ENCODE measurements around the gene AHDC1. TPM values are rescaled to one million over a fixed set of nuclear protein-coding genes. Genes with fewer than 3 reads are reported as not detected.

The AHDC1 gene
- total and polyA plus RNA-seq, 9 of the 15 experiments (the other 6 are each of a cell fraction or from before 2014, with no cell fraction given) = 0.21 to 36.4 (median 4.7) TPM

- TF ChIP-seq IRF1 (CRISPR knock-in tag; IDR thresholded peaks at IDR 0.05; ENCODE audit: borderline replicate concordance) = no peak
- TF ChIP-seq POLR3G (IDR thresholded peaks at IDR 0.05; ENCODE audit: extremely low read depth, insufficient read length, insufficient replicate concordance) = no peak
- no peak for TF ChIP-seq MYNN (IDR thresholded peaks at IDR 0.05)
- TF ChIP-seq MYNN (CRISPR knock-in tag; IDR thresholded peaks at IDR 0.05) = no peak
- TF ChIP-seq ZNF436 (CRISPR knock-in tag; IDR thresholded peaks at IDR 0.05) = no peak
- TF ChIP-seq FOXP1 (CRISPR knock-in tag; IDR thresholded peaks at IDR 0.05) = no peak
- TF ChIP-seq ATF2 (CRISPR knock-in tag; IDR thresholded peaks at IDR 0.05) = no peak
Observed at GRCh38 chr1:27536010-27536757, 67.8 kb downstream of the AHDC1 start (continued).

- Histone ChIP-seq H2AFZ (ENCODE audit: low read depth, low read length) (no peak overlapping the region), H3K36me3 (ENCODE audit: control insufficient read depth, insufficient read depth, low read length) (peaks cover 49% of the 10 kb centered on the region; the same call in 2 of the 3 replicates), H3K27ac (ENCODE audit: extremely low read depth, low read depth, low read length) (no peak overlapping the region), H4K20me1 (replicated peaks; ENCODE audit: control insufficient read depth, insufficient read depth, low read length) (no peaks in the 10 kb centered on the region), H3K27me3 (ENCODE audit: control insufficient read depth in 2 of 2, insufficient read depth in 2 of 2, low read length in 2 of 2) (no peaks in the 10 kb centered on the region), H3K79me2 (ENCODE audit: control insufficient read depth, insufficient read depth, low read length) (peaks cover 14% of the 10 kb centered on the region; the same call in 2 of the 3 replicates), H3K4me2 (ENCODE audit: insufficient read depth, low read length) (no peak overlapping the region), H3K4me1 (replicated peaks in 1 of 2; ENCODE audit: control insufficient read depth in 2 of 2, insufficient read depth in 2 of 2, low read length in 2 of 2) (peaks cover 27 to 40% of the 10 kb centered on the region in 2 experiments), H3K9ac (ENCODE audit: insufficient read depth in 1 of 2, low read depth in 2 of 2, low read length in 2 of 2) (peak overlapping the region in 1 of 2 experiments; percentile 80; a peak in 1 of 4 replicates), H3K4me3 (no peak overlapping the region), H3K9me3 (replicated peaks; ENCODE audit: control insufficient read depth, insufficient read depth, low read depth, low read length) (no peaks in the 10 kb centered on the region), H3K9me1 (ENCODE audit: control insufficient read depth, insufficient read depth, low read length) (peaks cover 3% of the 10 kb centered on the region)
- no peak for DNase-seq (ENCODE audit: extremely low read depth in 1 of 4, low spot score in 3 of 4)
- POLR2A ChIA-PET = interaction anchor here (2.0 kb wide), 1 partner anchor 9 kb away, joined by 11 read pairs; no protein-coding TSS in a partner anchor
- in situ Hi-C loops (cut with MboI) = no loop called here
- no peak for TF ChIP-seq NCOA6 (IDR thresholded peaks at IDR 0.05)
- TF ChIP-seq BHLHE40 (IDR thresholded peaks at IDR 0.05; ENCODE audit: low read length) = no peak
- TF ChIP-seq DACH1 (IDR thresholded peaks at IDR 0.05; ENCODE audit: partially characterized antibody) = no peak
- no peak for TF ChIP-seq PCBP2 (IDR thresholded peaks at IDR 0.05; ENCODE audit: low read depth, low read length, poor library complexity, severe bottlenecking)
- no peak for TF ChIP-seq CSDE1 (IDR thresholded peaks at IDR 0.05)
- intact Hi-C loops (cut with micrococcal nuclease) = no loop called here
- no TSS peak for BruUV-seq (replicated peaks)
- ATAC-seq = no peak
- 56% methylated on average over 2 of the region's 2 CpGs for WGBS (ENCODE audit: insufficient coverage, low coverage, missing lambda C conversion rate)
- FAIRE-seq = no peak
- CTCF ChIA-PET (ENCODE audit: low intra/inter-chr PET ratio) = no interaction called here
Observed at GRCh38 chr1:27535386-27535785, 68.6 kb downstream of the AHDC1 start.

Data from K562 (cell line).